BLaER1 (cell line): Measurements from ENCODE around the gene LSMEM2.
A peak's percentile ranks its signal among the peaks of the same experiment; 100 is the strongest.

Experiments used
- H3K27ac ChIP-seq: shearing (Covaris generic); formaldehyde crosslinking; 2 replicates; pipeline ENCODE4 v1.8.1; 2022
- H3K27me3 ChIP-seq: shearing (Covaris generic); formaldehyde crosslinking; 2 replicates; pipeline ENCODE4 v1.8.1; 2022
- H3K36me3 ChIP-seq: shearing (Covaris generic); formaldehyde crosslinking; 2 replicates; pipeline ENCODE4 v1.8.1; 2022
- H3K4me1 ChIP-seq: shearing (Covaris generic); formaldehyde crosslinking; 2 replicates; pipeline ENCODE4 v1.8.1; 2022
- H3K4me2 ChIP-seq: shearing (Covaris generic); formaldehyde crosslinking; 2 replicates; pipeline ENCODE4 v1.8.1; 2022
- H3K4me3 ChIP-seq: shearing (Covaris generic); formaldehyde crosslinking; 2 replicates; pipeline ENCODE4 v1.8.1; 2022
- H3K9ac ChIP-seq: shearing (Covaris generic); formaldehyde crosslinking; 2 replicates; pipeline ENCODE4 v1.8.1; 2022
- H3K9me3 ChIP-seq: shearing (Covaris generic); formaldehyde crosslinking; 2 replicates; pipeline ENCODE4 v1.8.1; 2022
- H4K20me1 ChIP-seq: shearing (Covaris generic); formaldehyde crosslinking; 2 replicates; pipeline ENCODE4 v1.8.1; 2022
- Cebpa-rat ChIP-seq: shearing (Covaris generic); IDR thresholded peaks from 2 replicates; pipeline ENCODE4 v1.8.1; 2022

Gene LSMEM2

GRCh38 chr3:50262778-50263177, 16.1 kb upstream of the LSMEM2 start:
- TF ChIP-seq Cebpa-rat: no peak
- Histone ChIP-seq H3K36me3 (peaks cover 24% of the 10 kb centered on the region), H3K4me2 (peak overlapping the region; percentile 99; the same call in 1 of the 2 replicates), H3K9ac (no peak overlapping the region), H3K4me1 (peaks cover 80% of the 10 kb centered on the region), H3K27ac (peak overlapping the region; percentile 97; the same call in 1 of the 2 replicates), H3K4me3 (no peak overlapping the region), H3K27me3 (peaks cover 19% of the 10 kb centered on the region), H4K20me1 (peaks cover 18% of the 10 kb centered on the region; the same call in 1 of the 2 replicates), H3K9me3 (no peaks in the 10 kb centered on the region)

GRCh38 chr3:50263478-50264382, 15.2 kb upstream of the LSMEM2 start:
- Histone ChIP-seq H3K4me1 (peaks cover 80% of the 10 kb centered on the region), H4K20me1 (peaks cover 10% of the 10 kb centered on the region; the same call in 1 of the 2 replicates), H3K27ac (no peak overlapping the region), H3K27me3 (peaks cover 29% of the 10 kb centered on the region), H3K9me3 (no peaks in the 10 kb centered on the region), H3K36me3 (peaks cover 15% of the 10 kb centered on the region), H3K4me2 (0 out of 2 replicates have a peak overlapping the region, but pooled peaks have one; percentile 14), H3K9ac (no peak overlapping the region), H3K4me3 (no peak overlapping the region)
- TF ChIP-seq Cebpa-rat: no peak

GRCh38 chr3:50264383-50264963, 14.4 kb upstream of the LSMEM2 start:
- no peak overlapping the region for H3K4me3 ChIP-seq
- H3K9me3 ChIP-seq: no peaks in the 10 kb centered on the region
- TF ChIP-seq Cebpa-rat: no peak
- no peak overlapping the region for H3K9ac ChIP-seq
- H3K36me3 ChIP-seq: peaks cover 7% of the 10 kb centered on the region; the same call in 1 of the 2 replicates
- peaks cover 80% of the 10 kb centered on the region for H3K4me1 ChIP-seq
- H4K20me1 ChIP-seq: 0 out of 2 replicates have a peak, but pooled peaks cover 2% of the 10 kb centered on the region
- H3K27ac ChIP-seq: no peak overlapping the region
- peak overlapping the region; percentile 14; the same call in 1 of the 2 replicates for H3K4me2 ChIP-seq
- H3K27me3 ChIP-seq: peaks cover 36% of the 10 kb centered on the region

- TF ChIP-seq Cebpa-rat: no peak
- Histone ChIP-seq H3K27ac (no peak overlapping the region), H3K36me3 (0 out of 2 replicates have a peak, but pooled peaks cover 5% of the 10 kb centered on the region), H4K20me1 (no peaks in the 10 kb centered on the region), H3K4me2 (no peak overlapping the region), H3K9ac (no peak overlapping the region), H3K4me1 (peaks cover 79% of the 10 kb centered on the region), H3K4me3 (no peak overlapping the region), H3K9me3 (no peaks in the 10 kb centered on the region), H3K27me3 (peaks cover 37% of the 10 kb centered on the region)
Observed at GRCh38 chr3:50264964-50265485, 13.9 kb upstream of the LSMEM2 start.

- Histone ChIP-seq H3K36me3 (0 out of 2 replicates have a peak, but pooled peaks cover 5% of the 10 kb centered on the region), H3K27ac (no peak overlapping the region), H3K4me3 (no peak overlapping the region), H3K9ac (no peak overlapping the region), H4K20me1 (no peaks in the 10 kb centered on the region), H3K27me3 (peaks cover 37% of the 10 kb centered on the region), H3K4me2 (no peak overlapping the region), H3K4me1 (peaks cover 76% of the 10 kb centered on the region), H3K9me3 (no peaks in the 10 kb centered on the region)
- TF ChIP-seq Cebpa-rat: no peak
Observed at GRCh38 chr3:50265571-50265970, 13.3 kb upstream of the LSMEM2 start.

- H3K27me3 ChIP-seq: peaks cover 37% of the 10 kb centered on the region
- no peak overlapping the region for H3K4me3 ChIP-seq
- H3K4me2 ChIP-seq: no peak overlapping the region
- H3K36me3 ChIP-seq: 0 out of 2 replicates have a peak, but pooled peaks cover 5% of the 10 kb centered on the region
- H3K27ac ChIP-seq: no peak overlapping the region
- H3K4me1 ChIP-seq: peaks cover 76% of the 10 kb centered on the region
- no peak overlapping the region for H3K9ac ChIP-seq
- TF ChIP-seq Cebpa-rat: no peak
- no peaks in the 10 kb centered on the region for H3K9me3 ChIP-seq
- H4K20me1 ChIP-seq: no peaks in the 10 kb centered on the region
Observed at GRCh38 chr3:50266017-50266416, 12.9 kb upstream of the LSMEM2 start.

- Histone ChIP-seq H3K27me3 (peaks cover 37% of the 10 kb centered on the region), H3K9ac (no peak overlapping the region), H4K20me1 (no peaks in the 10 kb centered on the region), H3K4me3 (no peak overlapping the region), H3K4me1 (peaks cover 74% of the 10 kb centered on the region), H3K36me3 (0 out of 2 replicates have a peak, but pooled peaks cover 5% of the 10 kb centered on the region), H3K9me3 (no peaks in the 10 kb centered on the region), H3K27ac (no peak overlapping the region), H3K4me2 (peak overlapping the region; percentile 54)
- TF ChIP-seq Cebpa-rat: no peak
Observed at GRCh38 chr3:50266836-50267235, 12.1 kb upstream of the LSMEM2 start.

- Histone ChIP-seq H4K20me1 (no peaks in the 10 kb centered on the region), H3K27ac (no peak overlapping the region), H3K4me2 (peak overlapping the region; percentile 54), H3K4me3 (no peak overlapping the region), H3K36me3 (0 out of 2 replicates have a peak, but pooled peaks cover 5% of the 10 kb centered on the region), H3K9me3 (no peaks in the 10 kb centered on the region), H3K27me3 (peaks cover 37% of the 10 kb centered on the region), H3K9ac (no peak overlapping the region), H3K4me1 (peaks cover 69% of the 10 kb centered on the region)
- no peak for TF ChIP-seq Cebpa-rat
Observed at GRCh38 chr3:50267280-50267913, 11.5 kb upstream of the LSMEM2 start.

GRCh38 chr3:50268276-50268675, 10.6 kb upstream of the LSMEM2 start:
- no peak overlapping the region for H3K9ac ChIP-seq
- H3K4me1 ChIP-seq: peaks cover 69% of the 10 kb centered on the region
- H3K4me3 ChIP-seq: no peak overlapping the region
- no peak overlapping the region for H3K27ac ChIP-seq
- peak overlapping the region; percentile 54 for H3K4me2 ChIP-seq
- no peaks in the 10 kb centered on the region for H3K36me3 ChIP-seq
- H3K9me3 ChIP-seq: no peaks in the 10 kb centered on the region
- peaks cover 41% of the 10 kb centered on the region for H3K27me3 ChIP-seq
- no peak for TF ChIP-seq Cebpa-rat
- peaks cover 2% of the 10 kb centered on the region for H4K20me1 ChIP-seq
